Adrenal gland (tissue), 12 donors: ENCODE data around the gene CDKN2D. TPM values are rescaled to one million over a fixed set of nuclear protein-coding genes. Genes with fewer than 3 reads are reported as not detected.

ENCODE experiments used
- DNase-seq, 7 donors: peaks; one replicate each; pipeline ENCODE4 v3.0.0-alpha.2; 2019 to 2020
- H3K27ac ChIP-seq, 5 donors: fragments of 200-600 bp; sonication (generic) in 4 of 5; 1 replicate in 3 of 5; 2 replicates in 2 of 5; pipeline versions ENCODE4 v1.5.1 to v1.8.0; 2016 to 2020; ENCODE audit warnings: mild to moderate bottlenecking in 1 of 5
- H3K27me3 ChIP-seq: fragments of 200-600 bp; 2 replicates; pipeline ENCODE4 v1.8.0; 2021
- H3K36me3 ChIP-seq, 2 donors: fragments of 200-600 bp; replicated peaks in 1 of 2; 1 replicate in 1 of 2; 2 replicates in 1 of 2; pipeline versions ENCODE4 v1.5.1 to v1.8.0; 2018 to 2022
- H3K4me1 ChIP-seq, 2 donors: fragments of 200-600 bp; replicated peaks in 1 of 2; 1 replicate in 1 of 2; 2 replicates in 1 of 2; pipeline versions ENCODE4 v1.5.1 to v1.8.0; 2018 to 2021
- H3K4me3 ChIP-seq, 4 donors: fragments of 200-600 bp; sonication (generic) in 3 of 4; one replicate each; pipeline ENCODE4 v1.5.1; 2016 to 2018
- H3K9me3 ChIP-seq, 3 donors: fragments of 200-600 bp; sonication (generic) in 1 of 3; replicated peaks in 1 of 3; 1 replicate in 2 of 3; 2 replicates in 1 of 3; pipeline versions ENCODE4 v1.5.1 to v1.8.0; 2016 to 2021
- POLR2A ChIP-seq, 2 donors: fragments of 450-650 bp; IDR thresholded peaks; one replicate each; pipeline ENCODE4 v1.6.1; 2017; ENCODE audit warnings: antibody characterized with exemption in 2 of 2, mild to moderate bottlenecking in 2 of 2, moderate library complexity in 1 of 2
- WGBS, 4 donors: extraction: QIAGEN DNeasy Blood & Tissue Kit in 2 of 4; methylation state at CpG; one replicate each; pipeline versions ENCODE4 v1.1.5 to v1.1.7; 2013 to 2017; 5-methylcytosine and 5-hydroxymethylcytosine counted together
- intact Hi-C, 2 donors: fragments of 100-400 bp; cut with DNase I; formaldehyde crosslinking; loops; one replicate each; pipeline versions ENCODE4 v1.14.1 to v1.15.0; 2022 to 2023
- polyA plus RNA-seq, 3 donors: library from polyadenylated mRNA; stranded (reverse); fragments of 200-250 nt in 2 of 3; fragments of 350-450 nt in 1 of 3; fragmentation: Illumina TruSeq in 1 of 3; extraction: RNeasy Lipid Tissue Mini Kit (QIAGEN cat#74804) in 1 of 3; gene quantifications; one replicate each; pipeline ENCODE4 v1.2.3, GENCODE V29; 2013 to 2014
- total RNA-seq, 9 donors: library from RNA; depleted of rRNA in 4 of 9; stranded (reverse); fragments of >200 nt in 4 of 9; fragments of 120-200 nt in 1 of 9; fragmentation: NEBNext Ultra II Directional in 1 of 9; extraction: Animal tissue kit (Norgen Biotek cat#: 25700) in 1 of 9; gene quantifications; one replicate each; pipeline versions ENCODE4 v1.1.0 to v1.2.4, GENCODE V29; 2013 to 2023
- TF ChIP-seq, protein P1 (sequence below), 6 experiments: fragments of 450-650 bp in 4 of 6; fragments of 200-600 bp in 2 of 6; sonication (generic) in 1 of 6; IDR thresholded peaks; 1 replicate in 5 of 6; 2 replicates in 1 of 6; pipeline versions ENCODE4 v1.5.1 to v1.8.0; 2016 to 2021; ENCODE audit warnings: antibody characterized with exemption in 6 of 6, mild to moderate bottlenecking in 2 of 6, moderate library complexity in 1 of 6
- donor health status: healthy with polysubstance abuse.
- donor health status: Bipolar disorder and iron deficiency.
- donor health status: DM: yes; HTN: yes; CAD: no.
- donor health status: DM: no; HTN: no; CAD: no.
- donor health status: DM: no; HTN: no; CAD: no.
- donor health status: DM: yes; HTN: yes; CAD: no.

Gene CDKN2D
- total and polyA plus RNA-seq, 12 donors: 1.9 to 17.4 (median 8.2) TPM

DNA sequence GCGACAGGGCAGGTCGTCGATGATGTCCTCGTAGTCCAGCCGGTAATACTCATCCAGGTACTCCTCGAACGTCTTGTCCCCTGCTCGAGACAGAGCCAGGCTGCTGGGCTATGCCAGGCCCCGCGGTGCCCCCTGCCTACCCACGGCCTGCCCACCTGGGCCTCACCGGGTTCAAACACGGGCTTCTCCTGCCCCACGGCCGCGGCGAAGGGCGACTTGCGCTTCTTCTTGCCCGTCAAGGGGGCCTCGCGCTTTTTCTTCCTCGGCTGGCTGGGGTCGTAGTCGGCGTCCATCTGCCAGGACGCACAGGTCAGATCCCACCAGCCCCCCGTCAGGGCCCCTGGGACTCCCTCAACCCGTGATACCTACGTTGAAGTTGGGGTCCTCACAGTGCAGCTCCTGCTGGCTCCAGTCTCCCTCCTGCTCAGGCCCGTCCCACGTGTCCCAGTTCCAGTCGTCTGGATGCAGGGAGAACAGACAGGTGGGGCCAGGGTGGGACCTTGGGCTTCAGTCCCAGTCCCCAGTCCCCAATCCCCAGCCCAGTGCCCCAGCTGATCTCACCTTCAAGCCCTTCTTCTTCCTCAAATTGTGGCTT lies 11.1 kb downstream of the CDKN2D start:
- TF ChIP-seq, protein P1, sequence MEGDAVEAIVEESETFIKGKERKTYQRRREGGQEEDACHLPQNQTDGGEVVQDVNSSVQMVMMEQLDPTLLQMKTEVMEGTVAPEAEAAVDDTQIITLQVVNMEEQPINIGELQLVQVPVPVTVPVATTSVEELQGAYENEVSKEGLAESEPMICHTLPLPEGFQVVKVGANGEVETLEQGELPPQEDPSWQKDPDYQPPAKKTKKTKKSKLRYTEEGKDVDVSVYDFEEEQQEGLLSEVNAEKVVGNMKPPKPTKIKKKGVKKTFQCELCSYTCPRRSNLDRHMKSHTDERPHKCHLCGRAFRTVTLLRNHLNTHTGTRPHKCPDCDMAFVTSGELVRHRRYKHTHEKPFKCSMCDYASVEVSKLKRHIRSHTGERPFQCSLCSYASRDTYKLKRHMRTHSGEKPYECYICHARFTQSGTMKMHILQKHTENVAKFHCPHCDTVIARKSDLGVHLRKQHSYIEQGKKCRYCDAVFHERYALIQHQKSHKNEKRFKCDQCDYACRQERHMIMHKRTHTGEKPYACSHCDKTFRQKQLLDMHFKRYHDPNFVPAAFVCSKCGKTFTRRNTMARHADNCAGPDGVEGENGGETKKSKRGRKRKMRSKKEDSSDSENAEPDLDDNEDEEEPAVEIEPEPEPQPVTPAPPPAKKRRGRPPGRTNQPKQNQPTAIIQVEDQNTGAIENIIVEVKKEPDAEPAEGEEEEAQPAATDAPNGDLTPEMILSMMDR (IDR thresholded peaks at IDR 0.05): no peak
- no peak for TF ChIP-seq POLR2A (IDR thresholded peaks at IDR 0.05)
- WGBS, 4 donors: 89 to 95% (median 92%) methylated on average over 27 to 33 of the region's 33 CpGs

DNA sequence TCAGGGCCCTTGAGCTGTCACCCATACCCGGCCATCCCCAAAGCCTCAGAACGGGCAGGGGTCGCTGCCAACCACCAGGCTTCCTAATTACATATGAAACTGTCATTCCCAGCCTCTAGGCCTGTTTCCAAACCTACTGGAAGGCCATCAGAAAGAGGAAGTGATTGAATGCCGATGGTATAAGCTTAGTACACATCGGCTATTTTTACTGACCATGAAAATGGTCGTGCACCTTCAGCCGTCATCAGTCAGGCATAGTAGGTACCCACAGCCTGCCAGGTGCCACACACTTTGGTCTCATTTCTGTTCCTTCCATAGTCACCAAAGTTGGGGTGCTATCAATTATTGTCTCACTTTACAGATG lies 13.2 kb downstream of the CDKN2D start:
- no peak for DNase-seq
- no peak overlapping the region for H3K4me3 ChIP-seq
- peak overlapping the region in 1 of 5 donors; percentile 8 for H3K27ac ChIP-seq
- TF ChIP-seq, protein P1 (IDR thresholded peaks at IDR 0.05): peak in 1 of 6 experiments; percentile 3
- no peak for TF ChIP-seq POLR2A (IDR thresholded peaks at IDR 0.05)
- intact Hi-C loops: no loop called here
- no peaks in the 10 kb centered on the region for H3K9me3 ChIP-seq
- 20 to 63% (median 57%) methylated on average over 2 to 7 of the region's 7 CpGs for WGBS, 4 donors
- no peaks in the 10 kb centered on the region for H3K27me3 ChIP-seq
- peaks cover 0 to 94% of the 10 kb centered on the region in 2 donors for H3K36me3 ChIP-seq
- no peaks in the 10 kb centered on the region for H3K4me1 ChIP-seq

More for the DNA sequence above, 11.1 kb downstream of the CDKN2D start:
- Histone ChIP-seq H3K4me1 (no peaks in the 10 kb centered on the region), H3K36me3 (peaks cover 0 to 82% of the 10 kb centered on the region in 2 donors), H3K27me3 (no peaks in the 10 kb centered on the region), H3K27ac (no peak overlapping the region), H3K4me3 (no peak overlapping the region), H3K9me3 (no peaks in the 10 kb centered on the region)
- intact Hi-C loops: no loop called here
- no peak for DNase-seq

DNA sequence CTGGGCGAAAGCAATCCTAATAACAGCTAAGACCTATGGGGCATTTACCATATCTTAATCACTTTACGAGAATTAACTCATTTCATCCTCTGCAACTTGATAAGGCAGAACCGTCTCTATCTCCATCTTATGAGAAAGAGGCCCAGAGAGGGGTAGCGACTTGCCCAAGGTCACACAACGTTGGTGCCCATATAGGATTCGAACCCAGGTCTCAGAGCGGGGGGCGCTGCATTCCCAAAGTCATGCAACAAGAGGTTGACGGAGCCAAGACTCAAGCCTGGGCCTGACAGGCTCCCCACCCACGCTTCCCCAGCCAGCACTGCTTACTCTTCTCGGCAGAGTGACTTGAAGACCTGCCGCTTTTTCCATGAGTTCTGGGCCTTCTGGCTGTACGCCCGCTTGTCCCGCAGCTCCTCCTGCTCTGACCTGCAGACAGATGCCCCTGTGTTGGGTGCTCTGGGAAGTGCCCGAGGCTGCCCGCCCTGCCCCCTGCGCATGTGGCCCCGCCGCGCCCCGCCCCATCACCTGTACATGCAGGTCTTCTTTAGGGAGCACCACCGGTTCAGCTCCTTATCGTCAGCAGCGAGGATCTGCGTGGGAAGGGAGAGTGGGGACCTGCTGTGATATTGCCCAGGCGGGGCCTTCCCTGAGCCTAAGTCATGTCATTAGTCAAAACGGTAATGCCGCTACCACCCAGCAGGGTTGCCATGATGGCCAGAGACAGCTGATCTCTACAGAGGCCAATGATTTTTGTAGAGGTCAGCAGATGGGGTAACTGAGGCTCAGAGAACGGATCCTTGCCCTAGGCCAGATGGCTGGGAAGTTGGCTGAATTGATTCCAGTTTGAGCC lies 13.8 kb downstream of the CDKN2D start:
- Histone ChIP-seq H3K36me3 (peaks cover 0 to 94% of the 10 kb centered on the region in 2 donors), H3K9me3 (no peaks in the 10 kb centered on the region), H3K27ac (no peak overlapping the region), H3K4me1 (no peaks in the 10 kb centered on the region), H3K4me3 (no peak overlapping the region), H3K27me3 (no peaks in the 10 kb centered on the region)
- no peak for DNase-seq
- no peak for TF ChIP-seq POLR2A (IDR thresholded peaks at IDR 0.05)
- TF ChIP-seq, protein P1 (IDR thresholded peaks at IDR 0.05): peak in 2 of 6 experiments; percentile 13
- 82 to 87% (median 86%) methylated on average over 16 to 30 of the region's 30 CpGs for WGBS, 4 donors
- intact Hi-C loops: no loop called here

DNA sequence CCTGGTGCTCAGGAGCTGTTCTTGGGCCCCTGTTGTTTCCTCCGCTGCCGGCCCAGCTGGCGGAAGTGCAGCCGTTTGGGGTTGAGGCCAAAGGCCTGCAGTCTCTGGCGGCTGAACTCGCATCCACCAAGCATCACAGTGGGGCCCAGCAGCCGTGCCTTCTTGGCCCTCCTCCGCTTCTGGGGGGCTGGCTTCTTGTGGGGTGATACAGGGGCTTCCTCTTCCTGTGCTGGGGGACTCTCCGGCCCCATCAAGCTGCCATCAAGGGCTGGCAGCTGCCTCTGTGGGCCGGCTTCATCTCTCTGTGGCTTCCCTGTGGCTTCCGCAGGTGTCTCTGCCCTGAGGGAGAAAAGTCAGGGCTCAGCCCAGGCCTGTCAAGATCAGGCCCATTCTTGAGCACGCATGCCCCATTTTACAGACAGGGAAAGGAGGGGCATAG lies 14.8 kb downstream of the CDKN2D start:
- Histone ChIP-seq H3K9me3 (no peaks in the 10 kb centered on the region), H3K4me3 (no peak overlapping the region), H3K27ac (peak overlapping the region in 1 of 5 donors; percentile 6), H3K4me1 (no peaks in the 10 kb centered on the region), H3K27me3 (no peaks in the 10 kb centered on the region), H3K36me3 (peaks cover 0 to 94% of the 10 kb centered on the region in 2 donors)
- intact Hi-C loops: no loop called here
- no peak for DNase-seq
- no peak for TF ChIP-seq POLR2A (IDR thresholded peaks at IDR 0.05)
- TF ChIP-seq, protein P1 (IDR thresholded peaks at IDR 0.05): no peak
- 56 to 78% (median 70%) methylated on average over 1 to 12 of the region's 12 CpGs for WGBS, 4 donors
